KOPT-K1 (cell line): Measurements from ENCODE around the gene SMG7.
"Not testable (repeated sequence)": the region's sequence is repeated elsewhere in the genome, so short reads cannot be mapped to it uniquely, and the experiment has no call there.

Source experiments
- H3K27ac ChIP-seq: fragments of 200-600 bp; sonication (generic); 2 replicates; pipeline ENCODE4 v1.5.1; 2016; ENCODE audit warnings: antibody characterized with exemption, mild to moderate bottlenecking, low read depth, low read length; ENCODE audit not compliant: poor library complexity, severe bottlenecking
- H3K36me3 ChIP-seq: fragments of 200-600 bp; sonication (generic); 2 replicates; pipeline ENCODE4 v1.5.1; 2017; ENCODE audit warnings: antibody characterized with exemption, mild to moderate bottlenecking, low read length, moderate library complexity; ENCODE audit not compliant: insufficient read depth
- H3K9me3 ChIP-seq: fragments of 200-600 bp; sonication (generic); 2 replicates; pipeline ENCODE4 v1.5.1; 2017; ENCODE audit warnings: antibody characterized with exemption, low read length, mild to moderate bottlenecking; ENCODE audit not compliant: insufficient read depth, poor library complexity, severe bottlenecking

The SMG7 gene

GRCh38 chr1:183472488-183473216 is at the start of gene SMG7:
TSS of gene SMG7 (plus strand) at chr1:183472499. CDS start at chr1:183472621, 122 bp downstream.
- peak within 1 kb of the TSS; percentile 98 for H3K27ac ChIP-seq
- H3K9me3 ChIP-seq, result no peaks in the 10 kb centered on the region
- no peaks in the 10 kb centered on the region for H3K36me3 ChIP-seq

GRCh38 chr1:183423541-183423940 is 48.8 kb upstream of the SMG7 start:
- Histone ChIP-seq H3K27ac (no peak overlapping the region), H3K9me3 (no peaks in the 10 kb centered on the region), H3K36me3 (no peaks in the 10 kb centered on the region)

GRCh38 chr1:183424691-183425090 is 47.6 kb upstream of the SMG7 start:
- Histone ChIP-seq H3K27ac (no peak overlapping the region), H3K36me3 (no peaks in the 10 kb centered on the region), H3K9me3 (no peaks in the 10 kb centered on the region)

GRCh38 chr1:183427591-183427990 is 44.7 kb upstream of the SMG7 start:
- not testable (repeated sequence) for H3K27ac ChIP-seq, H3K9me3 ChIP-seq, H3K36me3 ChIP-seq

- Histone ChIP-seq H3K9me3 (peaks cover 3% of the 10 kb centered on the region), H3K36me3 (no peaks in the 10 kb centered on the region), H3K27ac (no peak overlapping the region)
Measured at GRCh38 chr1:183431840-183432547, 40.3 kb upstream of the SMG7 start.

- H3K36me3 ChIP-seq, result no peaks in the 10 kb centered on the region
- H3K9me3 ChIP-seq, result peaks cover 3% of the 10 kb centered on the region
- H3K27ac ChIP-seq, result no peak overlapping the region
Measured at GRCh38 chr1:183432548-183432875, 39.8 kb upstream of the SMG7 start.

- no peak overlapping the region for H3K27ac ChIP-seq
- H3K9me3 ChIP-seq, result peaks cover 3% of the 10 kb centered on the region
Measured at GRCh38 chr1:183433703-183434102, 38.6 kb upstream of the SMG7 start.

GRCh38 chr1:183435497-183435896 is 36.8 kb upstream of the SMG7 start:
- H3K36me3 ChIP-seq, result no peaks in the 10 kb centered on the region

More at GRCh38 chr1:183433703-183434102, 38.6 kb upstream of the SMG7 start:
- no peaks in the 10 kb centered on the region for H3K36me3 ChIP-seq

GRCh38 chr1:183438060-183438459 is 34.2 kb upstream of the SMG7 start:
- Histone ChIP-seq H3K9me3 (no peaks in the 10 kb centered on the region), H3K36me3 (no peaks in the 10 kb centered on the region), H3K27ac (no peak overlapping the region)

More at GRCh38 chr1:183435497-183435896, 36.8 kb upstream of the SMG7 start:
- no peak overlapping the region for H3K27ac ChIP-seq
- H3K9me3 ChIP-seq, result no peaks in the 10 kb centered on the region

- Histone ChIP-seq H3K27ac (no peak overlapping the region), H3K36me3 (no peaks in the 10 kb centered on the region), H3K9me3 (no peaks in the 10 kb centered on the region)
Measured at GRCh38 chr1:183443011-183443410, 29.3 kb upstream of the SMG7 start.

GRCh38 chr1:183443466-183443865 is 28.8 kb upstream of the SMG7 start:
- H3K36me3 ChIP-seq, result no peaks in the 10 kb centered on the region
- H3K9me3 ChIP-seq, result no peaks in the 10 kb centered on the region
- no peak overlapping the region for H3K27ac ChIP-seq

GRCh38 chr1:183444243-183444642 is 28.1 kb upstream of the SMG7 start:
- Histone ChIP-seq H3K9me3 (no peaks in the 10 kb centered on the region), H3K36me3 (no peaks in the 10 kb centered on the region), H3K27ac (no peak overlapping the region)

- Histone ChIP-seq H3K36me3 (no peaks in the 10 kb centered on the region), H3K27ac (no peak overlapping the region), H3K9me3 (no peaks in the 10 kb centered on the region)
Measured at GRCh38 chr1:183449223-183449770, 23.0 kb upstream of the SMG7 start.

GRCh38 chr1:183450093-183450492 is 22.2 kb upstream of the SMG7 start:
- no peaks in the 10 kb centered on the region for H3K36me3 ChIP-seq
- no peaks in the 10 kb centered on the region for H3K9me3 ChIP-seq
- no peak overlapping the region for H3K27ac ChIP-seq

GRCh38 chr1:183454377-183454776 is 17.9 kb upstream of the SMG7 start:
- Histone ChIP-seq H3K36me3 (no peaks in the 10 kb centered on the region), H3K9me3 (no peaks in the 10 kb centered on the region), H3K27ac (no peak overlapping the region)
